K562 (cell line): Measurements from ENCODE around the gene SERGEF. TPM values are rescaled to one million over a fixed set of nuclear protein-coding genes. Genes with fewer than 3 reads are reported as not detected.

Experiments used
- ATAC-seq: fragments of 200-7000 bp; cut with Tn5 transposase; 3 replicates; pipeline ENCODE4 v1.9.1; 2020; ENCODE audit warnings: moderate library complexity
- BruUV-seq: library from RNA; stranded (reverse); fragments of 400-500 nt; replicated peaks from 2 replicates; lab custom pipeline; 2021; lab: Mats Ljungman, UMichigan
- CTCF ChIA-PET: fragments of 300-600 bp; formaldehyde crosslinking; extraction: SDS; loops from one replicate; lab custom pipeline; 2021; ENCODE audit warnings: low intra/inter-chr PET ratio; lab: Yijun Ruan, JAX
- POLR2A ChIA-PET: fragments of 300-600, 350-650 bp; sonication (Branson Sonifier 250); formaldehyde crosslinking; extraction: SDS; loops from one replicate; lab custom pipeline; 2021; ENCODE audit warnings: antibody characterized with exemption, inconsistent platforms; lab: Yijun Ruan, JAX
- DNase-seq, 4 experiments: peaks; one replicate each; pipeline versions ENCODE4 v3.0.0 to v3.0.0-alpha.2; 2011 to 2018; ENCODE audit warnings: low spot score in 3 of 4, mixed read lengths in 3 of 4; ENCODE audit errors: extremely low read depth in 1 of 4
- FAIRE-seq: peaks from 2 replicates; lab custom pipeline; 2011; peaks lifted over from hg19 to GRCh38; lab: Jason Lieb, UNC
- H2AFZ ChIP-seq: 2 replicates; pipeline ENCODE4 v1.6.0; 2011; ENCODE audit warnings: low read depth, low read length, control low read depth, inconsistent platforms
- H3K27ac ChIP-seq: fragments of 200-600 bp; 3 replicates; pipeline ENCODE4 v1.8.0; 2011; ENCODE audit warnings: low read depth, mild to moderate bottlenecking, control low read depth, inconsistent platforms, low read length, moderate library complexity, mixed read lengths; ENCODE audit errors: extremely low read depth
- H3K27me3 ChIP-seq, 2 experiments: fragments of 300-600 bp in 1 of 2; 2 replicates in 1 of 2; 3 replicates in 1 of 2; pipeline versions ENCODE4 v1.6.0 to v1.8.0; 2011; ENCODE audit warnings: inconsistent platforms in 2 of 2, low read length in 2 of 2, mild to moderate bottlenecking in 1 of 2, mixed read lengths in 1 of 2, moderate library complexity in 1 of 2; ENCODE audit not compliant: control insufficient read depth in 2 of 2, insufficient read depth in 2 of 2
- H3K36me3 ChIP-seq: fragments of 300-600 bp; 3 replicates; pipeline ENCODE4 v1.8.0; 2011; ENCODE audit warnings: mild to moderate bottlenecking, low read length, inconsistent platforms; ENCODE audit not compliant: control insufficient read depth, insufficient read depth
- H3K4me1 ChIP-seq, 2 experiments: fragments of 200-600 bp in 1 of 2; replicated peaks in 1 of 2; 2 replicates in 1 of 2; 3 replicates in 1 of 2; pipeline versions ENCODE4 v1.5.1 to v1.8.0; 2011; ENCODE audit warnings: inconsistent platforms in 2 of 2, low read length in 2 of 2, mild to moderate bottlenecking in 1 of 2, mixed read lengths in 1 of 2, moderate library complexity in 1 of 2; ENCODE audit not compliant: control insufficient read depth in 2 of 2, insufficient read depth in 2 of 2
- H3K4me2 ChIP-seq: 2 replicates; pipeline ENCODE4 v1.6.1; 2011; ENCODE audit warnings: low read length, control low read depth, inconsistent platforms, mixed read lengths; ENCODE audit not compliant: insufficient read depth
- H3K4me3 ChIP-seq: fragments of 200-600 bp; sonication (generic), shearing (Covaris generic); 2 replicates; pipeline ENCODE4 v1.5.1; 2016; ENCODE audit warnings: control low read depth, inconsistent platforms
- H3K79me2 ChIP-seq: fragments of 200-600 bp; 3 replicates; pipeline ENCODE4 v1.8.0; 2011; ENCODE audit warnings: low read length, inconsistent platforms; ENCODE audit not compliant: control insufficient read depth, insufficient read depth
- H3K9ac ChIP-seq, 2 experiments: 2 replicates each; pipeline versions ENCODE4 v1.6.0 to v1.6.1; 2011; ENCODE audit warnings: low read depth in 2 of 2, low read length in 2 of 2, control low read depth in 1 of 2, inconsistent platforms in 1 of 2, mild to moderate bottlenecking in 1 of 2, mixed read lengths in 1 of 2; ENCODE audit not compliant: insufficient read depth in 1 of 2
- H3K9me1 ChIP-seq: one replicate; pipeline ENCODE4 v1.6.0; 2011; ENCODE audit warnings: inconsistent platforms, mild to moderate bottlenecking, low read length, moderate library complexity; ENCODE audit not compliant: control insufficient read depth, insufficient read depth
- H3K9me3 ChIP-seq: replicated peaks from 2 replicates; pipeline ENCODE4 v1.5.1; 2011; ENCODE audit warnings: low read depth, low read length, inconsistent platforms; ENCODE audit not compliant: control insufficient read depth, insufficient read depth
- H4K20me1 ChIP-seq: replicated peaks from 2 replicates; pipeline ENCODE4 v1.6.1; 2011; ENCODE audit warnings: low read length, inconsistent platforms, mixed read lengths; ENCODE audit not compliant: control insufficient read depth, insufficient read depth
- ADNP ChIP-seq: fragments of 200-800 bp; sonication (Bioruptor generic); IDR thresholded peaks from 2 replicates; pipeline ENCODE4 v1.6.1; 2016; ENCODE audit warnings: missing genetic modification characterization, missing compliant biosample characterization
- CC2D1A ChIP-seq: fragments of 450-650 bp; IDR thresholded peaks from 2 replicates; pipeline ENCODE4 v1.6.1; 2017; ENCODE audit warnings: mild to moderate bottlenecking
- CHD1 ChIP-seq: fragments of 200-600 bp; sonication (generic); IDR thresholded peaks from one replicate; pipeline ENCODE4 v1.6.1; 2012; ENCODE audit warnings: mild to moderate bottlenecking, moderate library complexity, low read length, inconsistent platforms
- FOXK2 ChIP-seq, 2 experiments: fragments of 450-650 bp; IDR thresholded peaks in 1 of 2; conservative IDR thresholded peaks in 1 of 2; 2 replicates each; pipeline ENCODE4 v1.6.1; 2016; ENCODE audit warnings: low read depth in 2 of 2, mild to moderate bottlenecking in 1 of 2
- JUNB ChIP-seq: fragments of 450-650 bp; formaldehyde crosslinking; conservative IDR thresholded peaks from 2 replicates; pipeline ENCODE4 v1.4.0; 2020; ENCODE audit warnings: mild to moderate bottlenecking
- LEF1 ChIP-seq: fragments of 450-650 bp; IDR thresholded peaks from 2 replicates; pipeline ENCODE4 v1.6.1; 2016; ENCODE audit warnings: mild to moderate bottlenecking
- NCOA4 ChIP-seq: fragments of 450-650 bp; IDR thresholded peaks from 2 replicates; pipeline ENCODE4 v1.6.1; 2018; ENCODE audit warnings: mild to moderate bottlenecking; ENCODE audit not compliant: partially characterized antibody
- NFIC ChIP-seq: fragments of 450-650 bp; IDR thresholded peaks from 2 replicates; pipeline ENCODE4 v1.6.1; 2017; ENCODE audit warnings: mild to moderate bottlenecking, inconsistent platforms
- NR2C1 ChIP-seq, 2 experiments: fragments of 450-650 bp; IDR thresholded peaks; 2 replicates each; pipeline ENCODE4 v1.6.1; 2017; ENCODE audit warnings: mild to moderate bottlenecking in 2 of 2, antibody characterized with exemption in 1 of 2, inconsistent platforms in 1 of 2, missing compliant biosample characterization in 1 of 2, missing genetic modification characterization in 1 of 2
- PCBP1 ChIP-seq: fragments of 200-400 bp; formaldehyde crosslinking; IDR thresholded peaks from 2 replicates; pipeline ENCODE4 v1.6.1; 2018; ENCODE audit warnings: mild to moderate bottlenecking, low read depth, low read length; ENCODE audit not compliant: poor library complexity, severe bottlenecking
- POLR2AphosphoS2 ChIP-seq: IDR thresholded peaks from 2 replicates; pipeline ENCODE4 v1.6.1; 2012; ENCODE audit warnings: low read length, improper control_type of control experiment
- RCOR1 ChIP-seq, 2 experiments: IDR thresholded peaks; 2 replicates each; pipeline ENCODE4 v1.6.1; 2012; ENCODE audit warnings: low read depth in 2 of 2, low read length in 2 of 2, borderline replicate concordance in 1 of 2, improper control_type of control experiment in 1 of 2
- TAF9B ChIP-seq: fragments of 450-650 bp; IDR thresholded peaks from 2 replicates; pipeline ENCODE4 v1.6.1; 2018; ENCODE audit warnings: mild to moderate bottlenecking; ENCODE audit not compliant: partially characterized antibody
- TEAD1 ChIP-seq, 2 experiments: fragments of 450-650 bp in 1 of 2; sonication (generic) in 1 of 2; formaldehyde crosslinking; IDR thresholded peaks; 2 replicates each; pipeline versions ENCODE4 v1.4.0 to v1.8.0; 2020 to 2022; ENCODE audit warnings: mild to moderate bottlenecking in 2 of 2, missing genetic modification reagents in 1 of 2
- U2AF2 ChIP-seq: fragments of 200-400 bp; formaldehyde crosslinking; optimal IDR thresholded peaks from 2 replicates; pipeline ENCODE3; 2017; ENCODE audit warnings: low read depth, mild to moderate bottlenecking, low read length
- YBX1 ChIP-seq: fragments of 450-650 bp; IDR thresholded peaks from 2 replicates; pipeline ENCODE4 v1.7.1; 2016; ENCODE audit warnings: mild to moderate bottlenecking
- WGBS: fragments of 100-300 bp; shearing (Covaris generic); methylation state at CpG from one replicate; pipeline ENCODE4 v1.1.6; 2016; ENCODE audit warnings: low coverage, mixed read lengths; ENCODE audit not compliant: insufficient coverage; ENCODE audit errors: missing lambda C conversion rate; 5-methylcytosine and 5-hydroxymethylcytosine counted together
- in situ Hi-C: fragments of 300-500 bp; cut with MboI; formaldehyde crosslinking; loops from 4 replicates; pipeline ENCODE4 v1.15.0; 2018; ENCODE audit warnings: inconsistent platforms, mixed read lengths
- intact Hi-C: fragments of 100-400 bp; cut with micrococcal nuclease; formaldehyde crosslinking; loops from 2 replicates; pipeline ENCODE4 v1.14.2; 2022
- polyA plus RNA-seq, 8 experiments: library from polyadenylated mRNA; depleted of rRNA in 4 of 8; stranded (reverse) in 5 of 8; unstranded in 3 of 8; fragments of >200 nt; fragmentation: Nextera tagmentation in 2 of 8; fragmentation: Illumina TruSeq in 1 of 8; extraction: Ambion mirVana in 2 of 8; extraction: Trizol in 1 of 8; gene quantifications; 2 replicates each; pipeline versions ENCODE4 v1.2.1 to v1.2.3, GENCODE V29; 2011 to 2014; ENCODE audit warnings: inconsistent platforms in 1 of 8, missing spikeins in 1 of 8
- total RNA-seq, 7 experiments: library from RNA; depleted of rRNA in 6 of 7; stranded (reverse); fragments of >200 nt in 6 of 7; fragmentation: Illumina TruSeq in 2 of 7; extraction: Trizol in 2 of 7; gene quantifications; 2 replicates each; pipeline versions ENCODE4 v1.2.1 to v1.2.3, GENCODE V29; 2011 to 2021; ENCODE audit warnings: low replicate concordance in 1 of 7
- TF ChIP-seq, protein P1 (sequence below): sonication (generic); formaldehyde crosslinking; IDR thresholded peaks from 2 replicates; pipeline ENCODE4 v1.8.0; 2022; ENCODE audit warnings: missing genetic modification reagents, mild to moderate bottlenecking, moderate library complexity, borderline replicate concordance
- TF ChIP-seq, protein P2 (sequence below): sonication (generic); formaldehyde crosslinking; IDR thresholded peaks from 2 replicates; pipeline ENCODE4 v1.8.1; 2022; ENCODE audit warnings: missing genetic modification reagents
- TF ChIP-seq, protein P3 (sequence below): fragments of 250-450 bp; sonication (Bioruptor Pico); IDR thresholded peaks from 2 replicates; pipeline ENCODE4 v1.5.0; 2021; ENCODE audit warnings: mild to moderate bottlenecking, borderline replicate concordance

The SERGEF gene
- total and polyA plus RNA-seq, 9 of the 15 experiments (the other 6 are each of a cell fraction or from before 2014, with no cell fraction given), result 10.2 to 28.0 (median 19.9) TPM

DNA sequence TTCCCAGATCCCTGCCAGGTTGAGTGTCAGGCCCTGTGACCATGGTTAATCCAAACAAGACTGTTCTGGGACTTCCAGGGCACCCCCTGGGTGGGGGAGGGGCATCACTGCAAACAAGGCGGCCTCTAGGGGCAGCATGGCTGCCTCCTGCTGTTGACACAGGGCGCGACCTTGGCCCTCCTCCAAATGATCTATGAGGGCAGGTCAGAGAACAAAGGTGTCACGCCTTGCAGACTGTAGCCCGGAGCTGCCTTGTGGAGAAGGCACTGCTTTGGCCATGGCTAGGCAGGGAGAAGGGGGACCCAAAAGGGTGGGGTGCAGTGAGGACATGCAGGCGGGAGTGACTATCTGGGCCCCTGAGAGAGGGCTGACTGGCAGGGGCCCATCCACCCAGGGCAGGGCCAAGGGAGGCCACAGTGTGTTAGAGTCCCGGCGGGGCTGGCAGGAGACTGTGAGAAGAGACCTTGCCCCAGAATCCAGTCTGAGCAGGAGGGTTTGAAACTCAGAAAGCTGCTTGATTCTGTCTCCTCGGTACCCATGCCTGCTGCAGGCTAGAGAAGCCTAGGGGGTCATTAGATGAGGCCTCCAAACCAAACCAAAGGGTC, 242.7 kb downstream of the SERGEF start:
- H3K4me2 ChIP-seq, result no peak overlapping the region
- H3K27ac ChIP-seq, result no peak overlapping the region
- no peak for FAIRE-seq
- peaks cover 4 to 16% of the 10 kb centered on the region in 2 experiments; a peak in 3 of 5 replicates for H3K4me1 ChIP-seq
- 18% methylated on average over 8 of the region's 9 CpGs for WGBS
- no peaks in the 10 kb centered on the region for H3K79me2 ChIP-seq
- peak; percentile 60 to 74 (median 69) for DNase-seq
- peak; percentile 77 for ATAC-seq
- H3K9ac ChIP-seq, result no peak overlapping the region
- no TSS peak for BruUV-seq
- H3K27me3 ChIP-seq, result peaks cover 21 to 58% of the 10 kb centered on the region in 2 experiments; a peak in 4 of 5 replicates
- intact Hi-C loops, result no loop called here
- no peak overlapping the region for H3K4me3 ChIP-seq
- CTCF ChIA-PET, result no interaction called here
- H2AFZ ChIP-seq, result no peak overlapping the region
- in situ Hi-C loops, result no loop called here
- H3K36me3 ChIP-seq, result no peaks in the 10 kb centered on the region
- no peaks in the 10 kb centered on the region for H3K9me1 ChIP-seq
- peaks cover 11% of the 10 kb centered on the region; the same call in 1 of the 2 replicates for H4K20me1 ChIP-seq
- POLR2A ChIA-PET, result no interaction called here
- H3K9me3 ChIP-seq, result no peaks in the 10 kb centered on the region
- TF ChIP-seq RCOR1 (IDR thresholded peaks at IDR 0.05; ENCODE audit: borderline replicate concordance in 1 of 2, low read depth in 2 of 2, low read length in 2 of 2), result no peak
- no peak for TF ChIP-seq TEAD1 (CRISPR knock-in tag; IDR thresholded peaks at IDR 0.05)
- TF ChIP-seq YBX1, result no peak
- TF ChIP-seq PCBP1, result no peak
- TF ChIP-seq, protein P1, sequence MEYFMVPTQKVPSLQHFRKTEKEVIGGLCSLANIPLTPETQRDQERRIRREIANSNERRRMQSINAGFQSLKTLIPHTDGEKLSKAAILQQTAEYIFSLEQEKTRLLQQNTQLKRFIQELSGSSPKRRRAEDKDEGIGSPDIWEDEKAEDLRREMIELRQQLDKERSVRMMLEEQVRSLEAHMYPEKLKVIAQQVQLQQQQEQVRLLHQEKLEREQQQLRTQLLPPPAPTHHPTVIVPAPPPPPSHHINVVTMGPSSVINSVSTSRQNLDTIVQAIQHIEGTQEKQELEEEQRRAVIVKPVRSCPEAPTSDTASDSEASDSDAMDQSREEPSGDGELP (CRISPR knock-in tag), result peak; percentile 24; the same call in 1 of the 2 replicates
- no peak for TF ChIP-seq TAF9B
- TF ChIP-seq, protein P2, sequence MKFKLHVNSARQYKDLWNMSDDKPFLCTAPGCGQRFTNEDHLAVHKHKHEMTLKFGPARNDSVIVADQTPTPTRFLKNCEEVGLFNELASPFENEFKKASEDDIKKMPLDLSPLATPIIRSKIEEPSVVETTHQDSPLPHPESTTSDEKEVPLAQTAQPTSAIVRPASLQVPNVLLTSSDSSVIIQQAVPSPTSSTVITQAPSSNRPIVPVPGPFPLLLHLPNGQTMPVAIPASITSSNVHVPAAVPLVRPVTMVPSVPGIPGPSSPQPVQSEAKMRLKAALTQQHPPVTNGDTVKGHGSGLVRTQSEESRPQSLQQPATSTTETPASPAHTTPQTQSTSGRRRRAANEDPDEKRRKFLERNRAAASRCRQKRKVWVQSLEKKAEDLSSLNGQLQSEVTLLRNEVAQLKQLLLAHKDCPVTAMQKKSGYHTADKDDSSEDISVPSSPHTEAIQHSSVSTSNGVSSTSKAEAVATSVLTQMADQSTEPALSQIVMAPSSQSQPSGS (CRISPR knock-in tag), result no peak
- TF ChIP-seq JUNB (CRISPR knock-in tag), result no peak
- TF ChIP-seq CC2D1A, result no peak
- TF ChIP-seq POLR2AphosphoS2, result no peak
- peak; percentile 90 for TF ChIP-seq NFIC
- TF ChIP-seq NCOA4, result no peak
- TF ChIP-seq, protein P3, sequence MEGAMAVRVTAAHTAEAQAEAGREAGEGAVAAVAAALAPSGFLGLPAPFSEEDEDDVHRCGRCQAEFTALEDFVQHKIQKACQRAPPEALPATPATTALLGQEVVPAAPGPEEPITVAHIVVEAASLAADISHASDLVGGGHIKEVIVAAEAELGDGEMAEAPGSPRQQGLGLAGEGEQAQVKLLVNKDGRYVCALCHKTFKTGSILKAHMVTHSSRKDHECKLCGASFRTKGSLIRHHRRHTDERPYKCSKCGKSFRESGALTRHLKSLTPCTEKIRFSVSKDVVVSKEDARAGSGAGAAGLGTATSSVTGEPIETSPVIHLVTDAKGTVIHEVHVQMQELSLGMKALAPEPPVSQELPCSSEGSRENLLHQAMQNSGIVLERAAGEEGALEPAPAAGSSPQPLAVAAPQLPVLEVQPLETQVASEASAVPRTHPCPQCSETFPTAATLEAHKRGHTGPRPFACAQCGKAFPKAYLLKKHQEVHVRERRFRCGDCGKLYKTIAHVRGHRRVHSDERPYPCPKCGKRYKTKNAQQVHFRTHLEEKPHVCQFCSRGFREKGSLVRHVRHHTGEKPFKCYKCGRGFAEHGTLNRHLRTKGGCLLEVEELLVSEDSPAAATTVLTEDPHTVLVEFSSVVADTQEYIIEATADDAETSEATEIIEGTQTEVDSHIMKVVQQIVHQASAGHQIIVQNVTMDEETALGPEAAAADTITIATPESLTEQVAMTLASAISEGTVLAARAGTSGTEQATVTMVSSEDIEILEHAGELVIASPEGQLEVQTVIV (CRISPR knock-in tag), result no peak
- no peak for TF ChIP-seq ADNP (tag)
- TF ChIP-seq U2AF2, result no peak
- TF ChIP-seq FOXK2 (conservative IDR thresholded peaks at IDR 0.05 in 1 of 2, IDR thresholded peaks at IDR 0.05 in 1 of 2; ENCODE audit: low read depth in 2 of 2), result 0 out of 4 replicates have a peak, but pooled peaks of 1 of the 2 experiments have one; percentile 32
- TF ChIP-seq CHD1, result no peak
- peak; percentile 45; the same call in 1 of the 2 replicates for TF ChIP-seq LEF1
- TF ChIP-seq NR2C1 (IDR thresholded peaks at IDR 0.05), result no peak
- peak; percentile 60 for TF ChIP-seq NR2C1 (tag; IDR thresholded peaks at IDR 0.05)
